NCI-H510A treated with DMSO at 0.1 percent for 48 hours (cell line): ENCODE measurements around the gene NLGN1.

Experiments
- DNase-seq: peaks from one replicate; lab custom pipeline; 2025; lab: John Stamatoyannopoulos, UW

Gene NLGN1

GRCh38 chr3:174094669-174095068 is 697.1 kb downstream of the NLGN1 start:
- DNase-seq, result no peak

GRCh38 chr3:174097686-174098085 is 700.1 kb downstream of the NLGN1 start:
- no peak for DNase-seq

GRCh38 chr3:174098746-174099145 is 701.2 kb downstream of the NLGN1 start:
- no peak for DNase-seq

GRCh38 chr3:174099724-174100123 is 702.2 kb downstream of the NLGN1 start:
- DNase-seq, result no peak

- DNase-seq, result no peak
Measured at GRCh38 chr3:174100744-174101143, 703.2 kb downstream of the NLGN1 start.

- DNase-seq, result peak; percentile 7
Measured at GRCh38 chr3:174101244-174101643, 703.7 kb downstream of the NLGN1 start.

- DNase-seq, result no peak
Measured at GRCh38 chr3:174102274-174102673, 704.7 kb downstream of the NLGN1 start.

GRCh38 chr3:174102866-174103265 is 705.3 kb downstream of the NLGN1 start:
- no peak for DNase-seq

- no peak for DNase-seq
Measured at GRCh38 chr3:174110761-174111160, 713.2 kb downstream of the NLGN1 start.

- DNase-seq, result no peak
Measured at GRCh38 chr3:174111776-174112175, 714.2 kb downstream of the NLGN1 start.

GRCh38 chr3:174116421-174116820 is 718.9 kb downstream of the NLGN1 start:
- DNase-seq, result no peak

GRCh38 chr3:174120997-174121396 is 723.5 kb downstream of the NLGN1 start:
- DNase-seq, result peak; percentile 33

GRCh38 chr3:174122411-174122810 is 724.9 kb downstream of the NLGN1 start:
- no peak for DNase-seq

- DNase-seq, result peak; percentile 40
Measured at GRCh38 chr3:174125267-174125824, 727.8 kb downstream of the NLGN1 start.

- no peak for DNase-seq
Measured at GRCh38 chr3:174126990-174127758, 729.6 kb downstream of the NLGN1 start.

- DNase-seq, result no peak
Measured at GRCh38 chr3:174132006-174132405, 734.5 kb downstream of the NLGN1 start.

GRCh38 chr3:174132421-174133042 is 735.0 kb downstream of the NLGN1 start:
- DNase-seq, result no peak

GRCh38 chr3:174146008-174146407 is 748.5 kb downstream of the NLGN1 start:
- DNase-seq, result no peak

- DNase-seq, result no peak
Measured at GRCh38 chr3:174147798-174148197, 750.3 kb downstream of the NLGN1 start.

- DNase-seq, result no peak
Measured at GRCh38 chr3:174153871-174154270, 756.3 kb downstream of the NLGN1 start.

- no peak for DNase-seq
Measured at GRCh38 chr3:174156200-174156599, 758.7 kb downstream of the NLGN1 start.

- no peak for DNase-seq
Measured at GRCh38 chr3:174158674-174159073, 761.1 kb downstream of the NLGN1 start.

GRCh38 chr3:174159604-174160003 is 762.1 kb downstream of the NLGN1 start:
- DNase-seq, result no peak
